ENCODE data around the gene GLT6D1.
"Not testable (repeated sequence)": the region's sequence is repeated elsewhere in the genome, so short reads cannot be mapped to it uniquely, and the experiment has no call there.

The GLT6D1 gene

DNA sequence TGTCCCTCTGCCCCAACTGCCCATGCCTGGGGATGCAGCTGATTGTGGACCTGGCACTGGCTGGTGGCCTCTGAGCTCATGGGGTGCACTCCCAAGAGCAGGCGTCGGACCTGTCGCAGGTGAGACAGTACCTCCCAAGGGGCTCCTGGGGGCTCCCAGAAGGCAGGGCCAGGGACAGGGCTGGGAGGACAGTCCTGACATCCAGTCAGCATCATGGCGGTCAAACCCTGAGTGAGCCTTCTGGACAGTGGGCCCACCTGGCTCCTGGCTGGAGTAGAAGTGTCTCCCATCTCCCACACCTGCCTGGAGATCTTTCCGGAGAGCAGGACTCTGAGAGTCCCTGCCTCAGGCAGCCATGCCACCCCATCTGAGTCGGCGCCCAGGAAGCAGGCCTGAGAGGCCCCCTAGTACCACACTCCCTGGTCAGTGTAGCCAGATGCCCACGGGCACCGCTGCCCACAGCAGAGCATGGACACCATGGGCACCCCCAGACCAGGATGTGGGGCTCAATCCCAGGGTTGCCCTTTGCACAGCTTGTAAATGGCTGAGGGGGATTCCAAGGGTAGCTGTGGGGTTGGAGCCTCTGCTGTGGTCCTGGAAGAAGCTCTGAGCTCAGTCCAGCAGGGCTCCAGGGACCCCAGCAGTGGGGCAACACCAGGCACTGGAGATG, 30.4 kb upstream of the GLT6D1 start:
- no peak overlapping the region for H3K27ac Mint-ChIP-seq
- no peak overlapping the region for H3K4me3 Mint-ChIP-seq
- H3K4me1 Mint-ChIP-seq (ENCODE audit: low read depth) = no peaks in the 10 kb centered on the region
- no peaks in the 10 kb centered on the region for H3K36me3 Mint-ChIP-seq
- peaks cover 2% of the 10 kb centered on the region for H3K27me3 Mint-ChIP-seq
- H3K9me3 Mint-ChIP-seq (ENCODE audit: low read depth) = no peaks in the 10 kb centered on the region

DNA sequence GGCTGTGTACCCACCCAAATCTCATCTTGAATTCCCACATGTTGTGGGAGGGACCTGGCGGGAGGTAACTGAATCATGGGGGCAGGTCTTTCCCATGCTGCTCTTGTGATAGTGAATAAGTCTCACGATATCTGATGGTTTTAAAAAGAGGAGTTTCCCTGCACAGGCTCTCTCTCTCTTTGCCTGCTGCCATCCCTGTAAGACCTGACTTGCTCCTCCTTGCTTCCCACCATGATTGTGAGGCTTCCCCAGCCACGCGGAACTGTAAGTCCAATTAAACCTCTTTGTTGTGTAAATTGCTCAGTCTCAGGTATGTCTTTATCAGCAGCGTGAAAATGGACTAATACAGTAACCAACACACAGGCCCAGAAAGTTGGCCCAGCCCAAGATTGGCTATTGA, 29.7 kb upstream of the GLT6D1 start:
- H3K36me3 Mint-ChIP-seq; H3K4me3 Mint-ChIP-seq; H3K27me3 Mint-ChIP-seq; H3K4me1 Mint-ChIP-seq (ENCODE audit: low read depth); H3K9me3 Mint-ChIP-seq (ENCODE audit: low read depth); H3K27ac Mint-ChIP-seq: not testable (repeated sequence)

DNA sequence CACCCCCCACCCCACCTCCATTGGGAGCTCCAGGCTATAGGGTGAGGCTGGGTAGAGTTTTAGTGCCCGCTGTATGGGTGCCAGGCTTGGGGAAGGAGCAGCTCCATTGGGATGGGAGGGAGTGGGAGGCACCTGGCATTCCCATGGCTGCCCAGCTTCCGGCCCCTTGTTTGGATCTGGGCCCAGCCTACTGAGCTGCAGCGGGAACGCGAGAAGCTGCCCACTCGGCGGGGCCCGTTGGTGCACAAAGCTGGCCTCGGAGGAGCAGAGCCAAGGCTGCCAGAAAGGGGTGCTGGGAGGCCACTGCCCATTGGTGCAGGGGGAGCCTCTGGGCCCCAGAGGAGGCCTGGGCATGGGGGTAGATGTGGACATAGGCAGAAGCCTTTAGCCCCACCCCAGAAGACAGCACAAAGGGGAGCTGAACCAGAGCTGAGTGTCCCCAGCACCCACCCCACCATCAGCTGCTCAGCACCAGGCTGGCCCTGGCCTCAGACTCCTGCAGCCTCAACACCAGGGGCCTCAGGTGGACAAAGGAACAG, 28.2 kb upstream of the GLT6D1 start:
- no peaks in the 10 kb centered on the region for H3K4me1 Mint-ChIP-seq (ENCODE audit: low read depth)
- H3K27ac Mint-ChIP-seq = no peak overlapping the region
- H3K27me3 Mint-ChIP-seq = peaks cover 2% of the 10 kb centered on the region
- H3K4me3 Mint-ChIP-seq = no peak overlapping the region
- no peaks in the 10 kb centered on the region for H3K36me3 Mint-ChIP-seq
- no peaks in the 10 kb centered on the region for H3K9me3 Mint-ChIP-seq (ENCODE audit: low read depth)

DNA sequence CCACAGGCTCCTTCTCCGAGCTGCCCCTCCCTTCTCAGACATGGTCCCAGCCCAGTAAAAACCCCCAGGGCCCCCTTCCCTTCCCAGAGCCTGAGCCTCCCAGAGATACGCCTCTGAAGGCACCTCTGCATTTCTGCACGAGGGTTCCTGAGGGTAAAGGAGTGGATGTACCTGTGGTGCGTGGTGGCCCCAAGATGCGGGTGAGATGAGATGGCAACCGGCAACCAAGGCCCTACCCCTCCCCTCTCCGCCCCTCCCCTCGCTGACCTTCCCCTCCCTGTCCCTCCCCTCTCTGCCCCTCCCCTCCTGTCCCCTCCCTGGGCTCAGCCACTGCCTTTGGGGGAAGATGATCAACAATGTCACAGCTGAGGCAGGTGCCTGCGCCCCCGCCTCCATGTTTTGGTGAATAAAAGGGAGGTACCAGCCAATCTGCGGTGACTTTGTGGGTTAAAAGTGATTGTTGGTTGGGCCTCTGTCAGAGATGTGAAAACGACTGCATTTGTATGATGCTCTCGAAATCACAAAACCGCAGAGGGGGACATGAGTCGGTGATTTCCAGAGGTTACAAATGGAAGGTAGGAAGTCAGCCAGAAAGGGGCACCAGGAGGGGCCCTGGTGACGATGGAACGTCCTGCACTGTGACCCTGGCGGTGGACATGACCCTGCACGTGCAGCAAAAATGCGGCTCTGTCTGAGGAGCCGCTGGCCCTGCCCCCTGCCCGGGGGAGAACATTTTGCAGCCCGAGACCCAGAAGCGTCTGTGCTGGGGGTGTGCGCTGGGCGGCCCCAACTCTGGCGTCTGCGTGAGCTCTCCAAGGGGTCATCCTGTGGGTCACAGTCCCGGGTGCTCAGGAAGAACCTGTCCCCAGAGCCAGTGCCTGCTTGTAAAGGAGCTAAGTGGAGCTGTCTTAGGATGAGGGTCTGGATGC, 27.5 kb upstream of the GLT6D1 start:
- no peaks in the 10 kb centered on the region for H3K9me3 Mint-ChIP-seq (ENCODE audit: low read depth)
- no peaks in the 10 kb centered on the region for H3K27me3 Mint-ChIP-seq
- no peak overlapping the region for H3K27ac Mint-ChIP-seq
- no peaks in the 10 kb centered on the region for H3K36me3 Mint-ChIP-seq
- H3K4me1 Mint-ChIP-seq (ENCODE audit: low read depth) = no peaks in the 10 kb centered on the region
- no peak overlapping the region for H3K4me3 Mint-ChIP-seq

DNA sequence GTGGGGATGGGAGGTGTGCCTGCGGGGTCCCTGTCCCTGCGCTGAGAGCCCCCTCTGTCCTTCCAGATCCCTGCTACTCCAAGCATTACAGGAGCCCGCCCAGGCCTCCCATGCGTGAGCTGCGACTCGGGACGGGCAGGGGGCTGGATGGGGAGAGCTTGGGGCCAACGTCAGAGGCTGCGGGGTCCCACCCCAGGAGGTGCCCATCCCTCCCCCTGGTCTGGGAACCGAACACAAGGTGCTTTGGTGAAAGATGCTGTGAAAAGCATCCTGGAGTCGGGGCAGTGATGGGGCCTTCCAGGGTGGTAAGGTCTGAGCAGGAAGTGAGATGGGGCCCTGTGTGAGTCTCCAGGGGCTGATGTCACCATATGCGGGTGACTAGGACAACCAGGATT, 26.5 kb upstream of the GLT6D1 start:
- Mint-ChIP-seq H3K27me3 (no peaks in the 10 kb centered on the region), H3K4me1 (ENCODE audit: low read depth) (no peaks in the 10 kb centered on the region), H3K27ac (no peak overlapping the region), H3K36me3 (no peaks in the 10 kb centered on the region), H3K4me3 (no peak overlapping the region), H3K9me3 (ENCODE audit: low read depth) (no peaks in the 10 kb centered on the region)

DNA sequence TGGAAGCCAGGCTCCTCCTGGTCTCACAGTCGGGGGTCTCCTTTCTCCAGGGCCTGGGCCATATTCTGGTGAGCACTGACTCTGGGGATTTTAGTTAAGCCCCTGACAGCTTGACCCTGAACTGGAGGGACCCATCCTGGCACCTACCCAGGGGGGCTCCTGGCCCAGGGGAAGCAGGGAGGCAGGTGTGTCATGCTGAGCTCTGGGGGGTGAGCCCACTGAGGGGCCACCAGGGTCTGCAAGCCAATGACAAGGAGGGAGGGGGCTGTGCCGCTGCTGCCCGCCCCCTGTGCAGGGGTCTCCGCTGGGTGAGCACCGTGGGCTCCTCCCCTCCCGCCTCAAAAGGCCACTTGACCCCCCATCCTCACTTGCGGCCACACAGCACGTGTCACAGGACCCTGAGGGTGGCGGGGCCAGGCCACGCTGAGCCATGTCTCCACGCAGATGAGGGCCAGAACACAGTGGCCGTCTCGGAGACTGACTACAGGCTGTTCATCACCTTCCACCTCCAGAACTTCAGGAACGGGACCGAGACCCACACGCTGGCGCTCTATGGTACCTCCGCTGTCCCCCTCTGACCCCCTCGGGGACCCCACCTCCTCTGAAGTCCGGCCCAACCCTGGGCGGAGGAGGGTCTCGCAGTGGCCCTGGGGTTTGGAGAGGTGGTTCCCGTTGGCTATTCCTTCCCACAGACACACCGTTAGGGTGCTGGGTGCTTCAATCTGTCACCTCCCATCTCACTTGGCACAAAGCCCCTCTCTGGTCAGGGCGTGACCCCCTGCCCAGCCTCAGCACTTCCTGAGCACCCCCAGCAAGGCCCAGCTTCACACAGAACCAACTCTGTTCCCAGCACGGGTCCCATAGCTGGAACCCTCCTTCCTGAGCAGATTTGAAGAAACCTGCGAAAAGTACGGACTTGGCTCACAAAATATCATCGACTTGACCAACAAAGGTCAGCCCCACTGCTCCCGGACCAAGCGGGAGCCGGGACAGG, 25.8 kb upstream of the GLT6D1 start:
- Mint-ChIP-seq H3K4me1 (ENCODE audit: low read depth) (no peaks in the 10 kb centered on the region), H3K9me3 (ENCODE audit: low read depth) (no peaks in the 10 kb centered on the region), H3K27me3 (no peaks in the 10 kb centered on the region), H3K27ac (no peak overlapping the region), H3K36me3 (no peaks in the 10 kb centered on the region), H3K4me3 (no peak overlapping the region)

DNA sequence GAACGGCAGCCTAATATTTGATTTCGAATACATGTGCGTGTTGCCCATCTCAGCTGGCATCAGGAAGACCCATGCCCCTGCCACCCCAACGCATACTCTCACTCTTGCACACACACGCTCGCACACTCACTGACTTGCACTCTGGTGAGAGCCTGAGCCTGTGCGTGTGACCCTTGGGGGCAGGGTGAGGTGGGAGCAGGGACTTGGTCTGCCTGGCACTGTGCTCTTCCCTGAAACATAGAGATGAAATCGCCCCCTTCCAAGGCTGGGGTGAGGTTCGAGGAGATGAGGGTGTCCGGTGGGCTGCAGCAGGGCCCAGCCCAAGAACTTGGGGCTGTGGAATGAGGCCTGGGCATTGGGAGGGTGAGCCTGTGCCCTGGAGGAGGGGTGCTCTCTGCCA, 24.9 kb upstream of the GLT6D1 start:
- Mint-ChIP-seq H3K27ac (no peak overlapping the region), H3K36me3 (no peaks in the 10 kb centered on the region), H3K4me3 (no peak overlapping the region), H3K4me1 (ENCODE audit: low read depth) (no peaks in the 10 kb centered on the region), H3K27me3 (no peaks in the 10 kb centered on the region), H3K9me3 (ENCODE audit: low read depth) (no peaks in the 10 kb centered on the region)

DNA sequence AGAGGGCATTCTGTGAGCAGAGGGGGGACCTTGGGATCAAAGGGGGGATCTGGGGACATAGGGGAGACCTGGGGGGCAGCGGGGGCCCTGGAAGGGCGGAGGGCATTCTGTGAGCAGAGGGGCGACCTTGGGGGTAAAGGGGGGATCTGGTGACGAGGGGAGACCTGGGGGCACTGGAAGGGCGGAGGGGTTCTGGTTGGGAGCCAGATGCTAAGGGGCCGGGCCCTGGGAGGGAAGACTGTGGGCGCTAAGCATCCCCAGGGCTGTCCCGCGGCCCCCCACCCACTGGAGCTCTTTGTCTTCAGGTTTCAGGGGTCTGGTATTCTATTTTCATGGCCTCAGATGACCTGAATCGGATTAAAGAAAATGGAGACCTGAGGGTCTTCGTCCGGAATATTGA, 24.5 kb upstream of the GLT6D1 start:
- Mint-ChIP-seq H3K27ac (no peak overlapping the region), H3K36me3 (no peaks in the 10 kb centered on the region), H3K4me1 (ENCODE audit: low read depth) (no peaks in the 10 kb centered on the region), H3K27me3 (no peaks in the 10 kb centered on the region), H3K4me3 (no peak overlapping the region), H3K9me3 (ENCODE audit: low read depth) (no peaks in the 10 kb centered on the region)

DNA sequence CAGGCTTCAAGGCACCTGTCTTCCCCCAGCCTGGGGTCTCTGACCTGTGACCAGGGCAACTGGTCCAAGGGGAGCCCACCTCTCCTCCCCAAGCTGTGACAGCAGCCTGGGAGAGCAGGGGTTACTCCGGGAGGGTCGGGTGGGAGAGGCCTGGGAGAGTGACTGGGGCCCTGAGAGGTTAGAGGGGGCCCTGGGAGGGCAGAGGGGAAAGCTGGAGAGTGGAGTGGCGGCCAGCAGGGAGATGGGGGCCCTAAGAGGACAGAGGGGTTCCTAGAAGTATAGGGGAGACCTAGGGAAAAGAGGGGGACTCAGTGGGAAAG, 24.1 kb upstream of the GLT6D1 start:
- Mint-ChIP-seq H3K27ac (no peak overlapping the region), H3K4me3 (no peak overlapping the region), H3K9me3 (ENCODE audit: low read depth) (no peaks in the 10 kb centered on the region), H3K4me1 (ENCODE audit: low read depth) (no peaks in the 10 kb centered on the region), H3K27me3 (no peaks in the 10 kb centered on the region), H3K36me3 (no peaks in the 10 kb centered on the region)

DNA sequence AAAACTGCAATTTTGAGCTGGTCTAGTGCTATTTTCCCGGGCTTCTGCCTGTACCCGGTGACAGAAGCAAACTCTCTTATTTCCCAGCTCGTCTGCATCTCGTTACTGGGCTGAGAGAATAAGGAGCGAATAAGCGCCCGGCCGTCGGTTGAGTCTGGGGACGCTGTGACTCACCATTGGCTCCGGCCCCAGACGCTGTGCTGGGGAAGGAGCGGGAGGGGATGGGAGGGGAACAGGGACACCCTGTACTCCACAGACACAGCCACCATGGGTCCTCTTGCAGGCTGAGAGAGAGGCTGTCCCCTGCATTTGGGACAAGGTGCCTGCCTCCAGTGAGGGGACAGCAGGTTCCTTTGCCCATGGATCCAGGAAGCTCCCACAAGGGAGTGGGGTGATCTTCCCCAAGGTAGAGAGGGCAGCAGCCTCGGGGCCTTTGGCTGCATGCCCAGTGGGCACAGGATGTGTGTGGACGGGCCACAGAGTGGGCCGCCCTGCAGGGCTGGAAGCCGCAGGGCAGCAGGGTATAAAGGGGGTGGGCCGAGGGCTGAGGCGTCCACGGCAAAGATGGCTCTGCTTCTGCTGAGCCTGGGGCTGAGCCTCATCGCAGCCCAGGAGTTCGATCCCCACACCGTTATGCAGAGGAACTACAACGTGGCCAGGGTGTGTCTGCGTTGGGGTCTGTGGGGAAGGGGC, 23.6 kb upstream of the GLT6D1 start, which contains the start of gene LCN9:
TSS of gene LCN9 (plus strand) at position 552 of the 693 bp plus-strand sequence. CDS start at position 565, 13 bp downstream.
- H3K9me3 Mint-ChIP-seq (ENCODE audit: low read depth) = no peaks in the 10 kb centered on the region
- no peaks in the 10 kb centered on the region for H3K4me1 Mint-ChIP-seq (ENCODE audit: low read depth)
- no peak within 1 kb of the TSS for H3K27ac Mint-ChIP-seq
- no peaks in the 10 kb centered on the region for H3K36me3 Mint-ChIP-seq
- H3K27me3 Mint-ChIP-seq = no peaks in the 10 kb centered on the region
- no peak within 1 kb of the TSS for H3K4me3 Mint-ChIP-seq

DNA sequence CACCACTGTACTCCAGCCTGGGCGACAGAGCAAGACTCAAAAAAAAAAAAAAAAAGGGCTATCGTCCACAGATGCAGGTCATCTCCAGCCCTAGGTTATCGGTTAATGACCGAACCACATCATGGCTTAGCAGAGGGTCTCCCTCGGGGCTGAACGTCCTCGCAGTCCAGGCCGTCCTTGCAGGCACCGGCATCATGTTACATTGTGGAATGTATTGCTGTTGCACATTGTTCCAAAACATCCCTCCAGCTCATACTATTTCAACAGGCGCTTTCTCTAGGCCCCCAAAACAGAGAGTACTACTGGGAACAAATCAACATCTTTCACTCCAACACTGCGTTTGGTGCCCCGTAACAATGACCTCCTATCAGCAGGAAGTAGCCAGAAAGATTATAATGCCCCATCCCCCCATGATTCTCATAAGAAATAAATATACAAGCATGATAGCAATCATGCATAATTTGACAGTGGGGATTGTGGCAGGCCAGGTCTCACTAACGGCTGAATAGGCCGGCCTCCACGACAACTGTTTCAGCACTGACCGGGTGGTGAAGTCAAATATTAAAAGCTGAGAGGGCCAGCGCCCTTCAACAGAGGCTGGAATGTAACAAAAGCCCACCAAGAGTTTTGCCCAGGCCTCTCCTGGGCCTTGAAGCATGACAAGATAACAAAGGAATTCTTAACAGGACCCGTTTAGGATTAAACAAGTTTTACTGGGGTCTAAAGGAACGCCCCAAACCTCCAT, 22.6 kb upstream of the GLT6D1 start:
- Mint-ChIP-seq H3K36me3 (no peaks in the 10 kb centered on the region), H3K4me3 (no peak overlapping the region), H3K27me3 (no peaks in the 10 kb centered on the region), H3K27ac (no peak overlapping the region), H3K9me3 (ENCODE audit: low read depth) (no peaks in the 10 kb centered on the region), H3K4me1 (ENCODE audit: low read depth) (no peaks in the 10 kb centered on the region)

DNA sequence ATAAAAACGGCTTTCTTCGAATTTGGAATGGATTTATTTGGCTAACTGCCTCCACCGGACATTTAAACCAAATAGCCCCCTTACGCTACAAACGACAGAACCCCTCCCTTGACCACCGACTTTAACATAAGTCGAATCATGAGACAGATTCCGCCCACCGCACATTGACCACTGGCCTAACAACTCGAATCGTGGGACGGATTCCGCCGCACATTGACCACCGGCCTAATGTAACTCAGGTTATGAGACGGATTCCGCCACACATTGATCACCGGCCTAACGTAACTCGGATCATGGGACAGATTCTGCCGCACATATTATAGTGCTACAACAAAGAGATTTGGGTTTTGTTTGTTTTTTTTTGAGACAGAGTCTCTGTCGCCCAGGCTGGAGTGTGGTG, 21.1 kb upstream of the GLT6D1 start:
- Mint-ChIP-seq H3K9me3 (ENCODE audit: low read depth) (no peaks in the 10 kb centered on the region), H3K36me3 (no peaks in the 10 kb centered on the region), H3K4me3 (no peak overlapping the region), H3K4me1 (ENCODE audit: low read depth) (no peaks in the 10 kb centered on the region), H3K27ac (no peak overlapping the region), H3K27me3 (no peaks in the 10 kb centered on the region)

DNA sequence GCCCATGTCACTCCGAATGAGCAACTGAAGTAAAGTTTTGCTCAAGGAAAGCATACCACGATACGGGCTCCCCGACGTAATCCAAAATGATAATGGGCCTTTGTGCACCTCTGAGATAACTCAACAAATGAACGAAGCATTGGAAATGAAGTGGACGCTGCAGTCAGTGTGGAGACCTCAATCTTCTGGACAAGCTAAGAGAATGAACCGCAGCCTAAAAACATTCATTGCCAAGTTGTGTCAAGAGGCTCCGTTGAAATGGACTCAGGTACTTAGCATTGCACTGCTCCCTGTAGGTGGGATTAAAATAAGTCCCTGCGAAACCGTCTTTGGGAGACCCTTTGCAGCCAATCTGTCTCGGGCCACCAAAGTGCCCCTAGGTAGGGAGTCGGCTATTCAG, 19.9 kb upstream of the GLT6D1 start:
- Mint-ChIP-seq H3K27me3 (no peaks in the 10 kb centered on the region), H3K27ac (no peak overlapping the region), H3K4me3 (no peak overlapping the region), H3K9me3 (ENCODE audit: low read depth) (no peaks in the 10 kb centered on the region), H3K4me1 (ENCODE audit: low read depth) (no peaks in the 10 kb centered on the region), H3K36me3 (no peaks in the 10 kb centered on the region)

DNA sequence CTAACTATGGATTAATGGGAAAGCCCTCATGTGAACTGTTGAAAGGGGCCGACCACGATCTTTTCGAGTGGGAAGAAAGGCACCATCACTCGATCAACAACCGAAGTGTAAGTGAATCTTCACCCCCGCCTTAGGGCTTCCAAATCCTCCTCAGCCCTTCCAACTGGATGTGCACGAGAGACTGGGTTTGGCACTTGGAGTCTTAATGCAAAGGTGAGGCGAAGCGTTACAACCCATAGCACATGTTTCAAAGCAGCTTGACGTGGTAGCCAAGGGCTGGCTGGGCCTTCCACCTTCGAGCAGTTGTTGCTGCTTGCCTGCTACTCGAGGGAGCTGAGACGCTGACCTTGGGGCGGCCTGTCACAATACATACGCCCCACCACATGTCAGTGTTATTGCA, 18.1 kb upstream of the GLT6D1 start:
- H3K36me3 Mint-ChIP-seq = no peaks in the 10 kb centered on the region

More for the DNA sequence above, 18.1 kb upstream of the GLT6D1 start:
- Mint-ChIP-seq H3K27me3 (peaks cover 4% of the 10 kb centered on the region), H3K4me3 (no peak overlapping the region), H3K4me1 (ENCODE audit: low read depth) (no peaks in the 10 kb centered on the region), H3K27ac (no peak overlapping the region), H3K9me3 (ENCODE audit: low read depth) (no peaks in the 10 kb centered on the region)

Data from activated naive CD8-positive, alpha-beta T cell (primary cell).